Omental fat pad (tissue), 4 donors: ENCODE results near the gene SYNGR3. TPM values are rescaled to one million over a fixed set of nuclear protein-coding genes. Genes with fewer than 3 reads are reported as not detected.

Experiments used
- ATAC-seq: fragments of 150-250 bp; one replicate; pipeline ENCODE4 v1.9.1; 2016; ENCODE audit warnings: mild to moderate bottlenecking, moderate library complexity; ENCODE audit not compliant: low FRiP score
- DNase-seq: peaks from one replicate; pipeline ENCODE4 v3.0.0-alpha.2; 2019; ENCODE audit warnings: low spot score
- total RNA-seq, 4 donors: library from RNA; depleted of rRNA; stranded (reverse); fragments of >200 nt; gene quantifications; one replicate each; pipeline ENCODE4 v1.1.0, GENCODE V29; 2016
- TF ChIP-seq, protein P1 (sequence below), 3 donors: fragments of 450-650 bp; IDR thresholded peaks; one replicate each; pipeline ENCODE4 v1.5.1; 2016 to 2017; ENCODE audit warnings: antibody characterized with exemption in 3 of 3, mild to moderate bottlenecking in 3 of 3, moderate library complexity in 2 of 3

Gene SYNGR3
- total RNA-seq, 4 donors from 2014 or later: 0.28 to 1.6 TPM; not detected in 2

DNA sequence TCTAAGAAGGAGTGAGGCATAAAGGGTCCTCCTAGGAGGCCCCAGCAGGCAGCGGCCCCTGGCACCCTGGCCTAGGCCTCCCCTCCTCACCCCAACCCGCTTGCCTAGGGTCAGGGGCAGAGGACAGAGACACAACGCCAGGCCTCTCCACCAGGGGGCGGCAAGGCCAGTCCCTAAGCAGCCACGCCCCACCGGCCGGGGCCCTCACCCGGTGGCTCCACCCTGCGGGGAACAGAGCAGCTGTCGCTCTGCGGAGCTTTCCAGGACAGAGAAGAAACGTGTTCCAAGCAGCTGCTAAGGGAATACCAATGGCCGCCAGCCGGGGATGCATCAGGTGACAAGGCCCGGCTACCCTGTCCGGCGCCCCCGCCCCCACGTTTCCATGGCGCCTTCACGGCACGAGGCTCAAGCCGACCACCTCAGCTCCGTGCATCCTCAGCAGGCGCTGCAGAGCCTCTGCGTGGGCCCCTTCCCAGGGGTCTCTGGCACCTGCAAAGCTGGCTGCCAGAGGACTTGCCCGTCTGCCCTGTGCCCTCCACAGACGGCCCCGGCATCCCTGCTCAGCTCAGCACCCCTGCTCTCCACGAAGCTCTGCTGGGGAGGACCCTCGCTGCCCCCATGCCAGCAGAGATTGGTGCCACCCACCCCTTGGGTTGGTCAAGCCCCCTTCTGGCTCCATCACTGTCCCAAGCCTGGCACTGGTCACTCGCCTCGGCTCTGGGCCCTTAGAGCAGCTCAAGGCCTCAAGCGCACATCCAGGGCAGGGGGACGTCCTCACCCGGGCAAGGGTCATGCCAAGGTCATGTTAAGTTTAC is 14.3 kb downstream of the SYNGR3 start:
- DNase-seq (peak; percentile 77), ATAC-seq (no peak)
- TF ChIP-seq, protein P1, sequence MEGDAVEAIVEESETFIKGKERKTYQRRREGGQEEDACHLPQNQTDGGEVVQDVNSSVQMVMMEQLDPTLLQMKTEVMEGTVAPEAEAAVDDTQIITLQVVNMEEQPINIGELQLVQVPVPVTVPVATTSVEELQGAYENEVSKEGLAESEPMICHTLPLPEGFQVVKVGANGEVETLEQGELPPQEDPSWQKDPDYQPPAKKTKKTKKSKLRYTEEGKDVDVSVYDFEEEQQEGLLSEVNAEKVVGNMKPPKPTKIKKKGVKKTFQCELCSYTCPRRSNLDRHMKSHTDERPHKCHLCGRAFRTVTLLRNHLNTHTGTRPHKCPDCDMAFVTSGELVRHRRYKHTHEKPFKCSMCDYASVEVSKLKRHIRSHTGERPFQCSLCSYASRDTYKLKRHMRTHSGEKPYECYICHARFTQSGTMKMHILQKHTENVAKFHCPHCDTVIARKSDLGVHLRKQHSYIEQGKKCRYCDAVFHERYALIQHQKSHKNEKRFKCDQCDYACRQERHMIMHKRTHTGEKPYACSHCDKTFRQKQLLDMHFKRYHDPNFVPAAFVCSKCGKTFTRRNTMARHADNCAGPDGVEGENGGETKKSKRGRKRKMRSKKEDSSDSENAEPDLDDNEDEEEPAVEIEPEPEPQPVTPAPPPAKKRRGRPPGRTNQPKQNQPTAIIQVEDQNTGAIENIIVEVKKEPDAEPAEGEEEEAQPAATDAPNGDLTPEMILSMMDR (IDR thresholded peaks at IDR 0.05): peak in 1 of 3 donors; percentile 90

DNA sequence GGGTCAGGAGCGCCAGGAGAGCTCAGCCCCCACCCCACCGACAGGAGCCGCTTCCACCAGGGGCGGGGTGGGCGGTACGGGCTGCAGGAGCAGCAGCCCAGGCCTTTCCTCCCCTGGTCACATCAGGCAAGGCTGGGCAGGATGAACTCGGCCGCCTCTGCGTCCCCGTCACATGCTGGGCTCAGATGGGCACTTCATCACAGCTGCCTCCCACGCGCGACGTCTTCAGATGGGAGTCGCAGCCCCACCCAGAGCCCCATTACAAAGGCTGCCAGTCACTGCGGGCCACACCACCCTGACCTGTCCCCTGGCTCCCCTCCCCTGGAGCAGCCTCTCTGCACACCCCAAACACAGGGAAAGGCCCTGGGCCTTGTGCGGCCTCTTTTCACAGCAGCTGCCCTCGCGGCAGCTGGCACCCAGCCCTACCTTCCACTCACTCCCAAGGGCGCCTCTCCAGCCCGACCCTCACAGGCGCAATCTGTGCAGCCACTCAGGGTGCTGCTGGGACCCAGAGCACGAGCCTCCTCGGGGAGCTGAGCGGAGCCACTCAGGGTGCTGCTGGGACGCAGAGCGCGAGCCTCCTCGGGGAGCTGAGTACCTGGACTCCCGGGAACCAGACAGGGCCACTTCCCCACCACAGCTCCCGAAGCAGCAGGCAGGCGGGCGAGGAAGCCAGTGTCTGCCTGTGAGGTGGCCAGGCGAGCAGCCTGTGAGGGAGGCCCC is 15.2 kb downstream of the SYNGR3 start:
- DNase-seq: no peak
- TF ChIP-seq, protein P1 (IDR thresholded peaks at IDR 0.05): no peak
- no peak for ATAC-seq

DNA sequence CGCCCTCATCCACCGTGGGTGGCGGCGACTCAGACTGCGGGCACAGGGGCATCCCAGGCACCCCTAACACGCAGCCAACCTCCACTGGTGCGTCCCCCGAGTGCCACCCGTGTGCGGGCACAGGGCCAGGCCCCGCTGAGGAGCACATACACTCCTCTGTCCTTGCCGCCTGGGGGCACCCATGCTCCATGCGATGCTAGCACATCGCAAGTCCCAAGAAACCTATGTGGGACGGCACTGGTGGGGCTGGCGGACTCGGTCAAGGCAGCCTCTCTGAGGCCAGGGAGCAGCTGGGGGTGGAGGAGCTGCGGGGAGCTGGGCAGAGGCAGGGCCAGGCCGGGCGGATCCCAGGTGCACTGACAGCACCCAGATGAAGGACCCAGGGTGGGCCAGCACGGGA is 15.9 kb downstream of the SYNGR3 start:
- ATAC-seq (no peak), DNase-seq (no peak)
- TF ChIP-seq, protein P1 (IDR thresholded peaks at IDR 0.05): no peak

DNA sequence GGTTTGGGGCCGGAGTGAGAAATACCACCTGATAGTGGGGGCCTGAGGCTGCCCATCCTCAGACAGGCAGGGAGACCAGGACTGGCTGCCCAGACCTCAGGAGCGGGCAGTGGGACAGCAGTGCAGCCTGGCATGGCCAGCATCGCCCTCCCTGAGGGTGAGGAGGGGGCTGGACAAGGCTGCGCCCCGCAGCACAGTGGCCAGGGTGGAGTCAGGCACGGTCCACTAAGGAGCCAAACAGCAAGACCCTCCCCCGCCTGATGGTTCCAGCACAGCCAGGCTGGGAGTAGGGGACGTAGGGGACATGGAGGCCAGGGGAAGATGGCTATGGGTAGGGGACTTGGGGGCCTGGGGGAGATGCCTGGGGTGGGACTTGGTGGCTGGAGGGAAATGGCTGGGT is 16.5 kb downstream of the SYNGR3 start:
- no peak for DNase-seq
- no peak for ATAC-seq
- TF ChIP-seq, protein P1 (IDR thresholded peaks at IDR 0.05): no peak

DNA sequence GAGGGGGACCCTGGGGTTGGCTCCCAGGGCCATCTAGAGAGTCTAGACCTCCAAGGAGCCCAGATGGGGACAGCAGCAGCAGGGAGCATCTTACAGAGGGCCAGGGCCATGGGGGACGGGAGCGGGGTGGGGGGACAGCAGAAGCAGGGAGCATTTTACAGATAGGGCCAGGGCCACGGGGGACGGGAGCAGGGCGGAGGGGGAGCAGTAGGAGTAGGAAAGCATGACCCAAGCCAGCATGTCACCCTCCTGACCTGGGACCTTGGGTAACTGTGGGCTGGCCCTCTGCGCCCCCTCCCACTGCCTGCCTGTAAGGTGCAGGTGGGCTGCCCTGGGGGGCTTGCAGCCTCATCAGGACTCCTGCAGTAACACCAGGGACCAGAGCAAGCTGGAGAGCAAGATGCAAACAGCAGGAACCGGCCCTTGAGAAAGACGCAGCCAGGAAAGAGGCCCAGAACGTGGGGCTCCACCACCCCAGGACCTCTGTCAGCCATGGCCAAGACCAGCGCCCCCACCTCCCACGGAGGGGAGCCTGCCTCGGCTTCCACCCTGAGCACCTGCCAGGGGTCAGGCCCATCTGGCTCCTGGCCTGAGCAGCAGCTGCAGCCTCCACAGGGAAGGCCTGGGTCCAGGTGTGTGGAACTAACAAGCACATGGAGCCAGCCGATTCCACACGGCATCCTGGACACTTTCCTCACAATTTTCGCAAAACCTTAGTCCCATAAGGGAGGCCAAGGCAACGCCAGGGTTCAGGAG is 17.5 kb downstream of the SYNGR3 start:
- ATAC-seq (no peak), DNase-seq (no peak)
- TF ChIP-seq, protein P1 (IDR thresholded peaks at IDR 0.05): no peak

DNA sequence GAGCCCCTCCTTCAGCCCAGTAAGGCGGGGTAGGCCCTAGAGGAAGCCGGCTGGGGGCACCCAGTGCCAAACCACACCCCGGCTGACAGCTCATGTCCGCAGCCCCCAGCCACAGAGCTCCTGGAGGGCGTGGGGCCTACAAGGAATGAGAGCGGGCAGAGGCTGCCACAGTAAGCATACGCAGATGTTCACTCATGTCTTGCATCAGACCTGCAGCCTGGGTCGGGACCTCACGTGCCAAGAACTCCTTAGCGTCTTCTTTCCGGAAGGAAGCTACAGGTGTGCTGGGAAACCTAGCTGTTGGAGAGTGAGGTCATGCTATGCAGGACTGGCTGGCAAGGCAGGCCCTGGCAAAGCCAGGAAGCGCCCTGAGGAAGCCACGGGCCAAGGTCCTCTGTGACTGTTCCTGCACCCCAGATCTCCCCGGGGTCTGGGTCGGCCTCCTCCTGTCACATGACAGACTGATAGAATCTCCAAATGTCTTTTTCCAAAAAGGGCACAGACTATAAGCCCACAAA is 18.3 kb downstream of the SYNGR3 start:
- TF ChIP-seq, protein P1 (IDR thresholded peaks at IDR 0.05): no peak
- DNase-seq (no peak), ATAC-seq (peak; percentile 79)
